ENCODE measurements around the gene PIGT. TPM values are rescaled to one million over a fixed set of nuclear protein-coding genes. Genes with fewer than 3 reads are reported as not detected.

Gene PIGT
- total RNA-seq, 1 donor from 2014 or later = 80.6 TPM

DNA sequence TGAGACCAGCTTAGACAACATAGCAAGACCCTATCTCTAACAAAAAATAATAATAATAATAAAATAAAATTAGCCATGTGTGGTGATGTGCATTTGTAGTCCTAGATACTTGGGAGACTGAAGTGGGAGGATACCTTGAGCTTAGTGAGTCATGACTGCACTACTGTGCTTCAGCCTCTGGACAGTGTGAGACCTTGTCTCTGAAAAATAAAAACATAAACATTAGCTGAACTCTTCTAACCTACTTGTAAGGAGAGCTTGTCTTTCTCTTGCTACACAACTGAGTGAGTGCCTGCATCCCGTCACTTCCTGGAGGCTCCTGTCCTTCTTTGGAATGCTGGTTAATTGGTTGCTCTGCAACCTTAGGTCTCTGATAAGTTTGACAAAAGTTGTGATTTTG, 13.0 kb upstream of the PIGT start:
- Mint-ChIP-seq H3K27ac (no peak overlapping the region), H3K9me3 (peaks cover 5% of the 10 kb centered on the region), H3K36me3 (peaks cover 10% of the 10 kb centered on the region), H3K4me3 (no peak overlapping the region), H3K4me1 (ENCODE audit: unreplicated experiment) (peaks cover 13% of the 10 kb centered on the region), H3K27me3 (peaks cover 35% of the 10 kb centered on the region)
- DNase-seq (ENCODE audit: extremely low spot score, unreplicated experiment) = no peak
- TF ChIP-seq, protein P1, sequence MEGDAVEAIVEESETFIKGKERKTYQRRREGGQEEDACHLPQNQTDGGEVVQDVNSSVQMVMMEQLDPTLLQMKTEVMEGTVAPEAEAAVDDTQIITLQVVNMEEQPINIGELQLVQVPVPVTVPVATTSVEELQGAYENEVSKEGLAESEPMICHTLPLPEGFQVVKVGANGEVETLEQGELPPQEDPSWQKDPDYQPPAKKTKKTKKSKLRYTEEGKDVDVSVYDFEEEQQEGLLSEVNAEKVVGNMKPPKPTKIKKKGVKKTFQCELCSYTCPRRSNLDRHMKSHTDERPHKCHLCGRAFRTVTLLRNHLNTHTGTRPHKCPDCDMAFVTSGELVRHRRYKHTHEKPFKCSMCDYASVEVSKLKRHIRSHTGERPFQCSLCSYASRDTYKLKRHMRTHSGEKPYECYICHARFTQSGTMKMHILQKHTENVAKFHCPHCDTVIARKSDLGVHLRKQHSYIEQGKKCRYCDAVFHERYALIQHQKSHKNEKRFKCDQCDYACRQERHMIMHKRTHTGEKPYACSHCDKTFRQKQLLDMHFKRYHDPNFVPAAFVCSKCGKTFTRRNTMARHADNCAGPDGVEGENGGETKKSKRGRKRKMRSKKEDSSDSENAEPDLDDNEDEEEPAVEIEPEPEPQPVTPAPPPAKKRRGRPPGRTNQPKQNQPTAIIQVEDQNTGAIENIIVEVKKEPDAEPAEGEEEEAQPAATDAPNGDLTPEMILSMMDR (conservative IDR thresholded peaks at IDR 0.05) = no peak

DNA sequence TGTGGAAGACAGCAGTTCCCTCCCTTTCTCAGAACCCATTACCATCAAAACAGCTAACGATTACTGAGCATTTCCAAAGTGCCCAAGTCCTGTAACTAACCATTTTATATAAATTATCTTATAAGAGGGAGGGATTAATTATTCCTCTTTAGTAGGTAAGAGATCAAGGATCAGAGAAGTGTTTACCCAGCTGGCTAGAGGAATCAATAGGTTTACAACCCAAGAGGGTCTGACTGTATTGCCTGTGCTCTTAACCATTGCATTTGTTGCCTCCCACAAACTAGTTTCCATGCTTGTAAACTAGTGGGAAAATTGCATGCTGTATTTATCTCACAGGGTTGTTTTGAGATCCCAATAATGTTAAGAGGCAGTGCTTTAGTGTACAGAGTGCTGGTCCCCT, 11.5 kb upstream of the PIGT start:
- DNase-seq (ENCODE audit: extremely low spot score, unreplicated experiment) = no peak
- Mint-ChIP-seq H3K27ac (peak overlapping the region; percentile 37), H3K9me3 (peaks cover 5% of the 10 kb centered on the region), H3K36me3 (peaks cover 10% of the 10 kb centered on the region), H3K27me3 (peaks cover 40% of the 10 kb centered on the region), H3K4me3 (peak overlapping the region; percentile 83), H3K4me1 (ENCODE audit: unreplicated experiment) (peaks cover 13% of the 10 kb centered on the region)
- TF ChIP-seq, protein P1 (conservative IDR thresholded peaks at IDR 0.05) = no peak

DNA sequence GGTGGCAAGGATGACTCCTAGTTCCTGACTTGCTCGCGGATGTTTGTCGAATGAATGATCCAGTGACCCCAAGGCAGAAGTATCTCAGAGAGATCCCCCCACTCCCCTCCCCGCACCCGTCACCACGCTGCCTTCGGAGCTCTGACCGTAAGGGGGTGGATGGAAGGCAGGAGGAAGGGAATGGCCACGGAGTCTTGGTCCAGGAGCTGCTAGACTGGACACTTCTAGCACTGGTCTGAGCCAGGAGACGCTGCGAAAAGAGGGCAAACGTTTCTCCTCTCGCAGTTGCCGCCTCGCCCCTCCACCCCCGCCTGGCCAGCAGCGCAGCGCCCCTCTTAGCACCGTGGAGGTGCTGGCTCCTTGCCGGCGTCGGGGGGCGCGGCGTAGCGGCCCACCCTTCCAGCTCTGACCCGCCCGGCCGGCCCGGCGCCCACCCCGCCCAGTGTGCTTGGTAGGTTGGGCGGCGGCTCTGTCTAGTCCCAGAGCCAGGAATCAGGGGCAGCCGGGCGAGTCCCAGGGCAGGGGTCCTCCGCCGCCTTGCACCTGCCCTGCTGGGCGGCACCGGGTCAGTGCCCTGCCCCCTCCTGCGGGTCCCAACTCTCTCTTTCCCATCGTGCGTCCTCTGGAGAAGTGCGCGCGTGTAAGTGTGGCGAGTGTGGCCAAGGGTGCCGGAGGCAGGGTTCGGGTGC, 10.2 kb upstream of the PIGT start:
- H3K9me3 Mint-ChIP-seq = no peaks in the 10 kb centered on the region
- peaks cover 13% of the 10 kb centered on the region for H3K4me1 Mint-ChIP-seq (ENCODE audit: unreplicated experiment)
- H3K4me3 Mint-ChIP-seq = peak overlapping the region; percentile 81
- TF ChIP-seq, protein P1 (conservative IDR thresholded peaks at IDR 0.05) = no peak
- H3K36me3 Mint-ChIP-seq = peaks cover 6% of the 10 kb centered on the region
- H3K27ac Mint-ChIP-seq = no peak overlapping the region
- DNase-seq (ENCODE audit: extremely low spot score, unreplicated experiment) = no peak
- H3K27me3 Mint-ChIP-seq = peaks cover 40% of the 10 kb centered on the region

DNA sequence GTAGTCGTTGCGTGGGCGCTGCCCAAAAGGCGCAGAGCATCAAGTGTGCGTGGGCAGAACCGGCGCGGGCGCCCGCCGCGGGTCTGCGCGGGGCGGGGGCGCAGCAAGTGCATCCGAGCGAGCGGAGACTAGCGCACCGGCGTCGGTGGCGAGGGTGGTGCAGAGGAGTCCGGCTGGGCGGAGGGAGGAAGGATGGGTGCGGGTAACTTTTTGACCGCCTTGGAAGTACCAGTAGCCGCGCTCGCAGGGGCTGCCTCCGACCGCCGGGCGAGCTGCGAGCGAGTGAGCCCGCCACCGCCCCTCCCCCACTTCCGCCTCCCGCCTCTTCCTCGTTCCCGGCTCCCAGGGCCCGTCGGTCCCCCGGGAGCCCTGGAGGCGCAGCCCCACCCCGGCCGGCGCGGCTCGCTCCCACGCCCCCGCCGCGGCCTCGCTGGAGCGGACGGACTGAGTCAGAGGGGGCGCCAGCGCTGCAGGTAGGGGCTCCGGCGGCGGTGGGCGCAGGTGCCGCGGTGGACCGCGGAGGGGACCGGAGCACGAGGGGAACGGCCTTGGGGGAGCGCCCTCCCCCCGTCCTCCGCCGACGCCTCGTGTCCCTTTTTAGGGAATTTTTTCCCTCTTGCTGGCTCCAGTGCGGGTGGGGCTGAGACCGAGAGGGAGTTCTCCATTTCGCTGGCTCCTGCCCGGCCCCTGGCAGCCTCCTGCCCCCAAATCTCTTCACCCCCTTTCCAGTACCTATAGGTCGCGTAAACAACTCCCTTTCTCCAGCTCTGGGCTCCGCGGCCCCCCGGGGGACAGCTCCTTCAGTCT, 9.5 kb upstream of the PIGT start:
- H3K4me3 Mint-ChIP-seq = peak overlapping the region; percentile 89
- peaks cover 40% of the 10 kb centered on the region for H3K27me3 Mint-ChIP-seq
- H3K36me3 Mint-ChIP-seq = peaks cover 6% of the 10 kb centered on the region
- peaks cover 13% of the 10 kb centered on the region for H3K4me1 Mint-ChIP-seq (ENCODE audit: unreplicated experiment)
- TF ChIP-seq, protein P1 (conservative IDR thresholded peaks at IDR 0.05) = no peak
- H3K27ac Mint-ChIP-seq = no peak overlapping the region
- no peak for DNase-seq (ENCODE audit: extremely low spot score, unreplicated experiment)
- H3K9me3 Mint-ChIP-seq = no peaks in the 10 kb centered on the region

DNA sequence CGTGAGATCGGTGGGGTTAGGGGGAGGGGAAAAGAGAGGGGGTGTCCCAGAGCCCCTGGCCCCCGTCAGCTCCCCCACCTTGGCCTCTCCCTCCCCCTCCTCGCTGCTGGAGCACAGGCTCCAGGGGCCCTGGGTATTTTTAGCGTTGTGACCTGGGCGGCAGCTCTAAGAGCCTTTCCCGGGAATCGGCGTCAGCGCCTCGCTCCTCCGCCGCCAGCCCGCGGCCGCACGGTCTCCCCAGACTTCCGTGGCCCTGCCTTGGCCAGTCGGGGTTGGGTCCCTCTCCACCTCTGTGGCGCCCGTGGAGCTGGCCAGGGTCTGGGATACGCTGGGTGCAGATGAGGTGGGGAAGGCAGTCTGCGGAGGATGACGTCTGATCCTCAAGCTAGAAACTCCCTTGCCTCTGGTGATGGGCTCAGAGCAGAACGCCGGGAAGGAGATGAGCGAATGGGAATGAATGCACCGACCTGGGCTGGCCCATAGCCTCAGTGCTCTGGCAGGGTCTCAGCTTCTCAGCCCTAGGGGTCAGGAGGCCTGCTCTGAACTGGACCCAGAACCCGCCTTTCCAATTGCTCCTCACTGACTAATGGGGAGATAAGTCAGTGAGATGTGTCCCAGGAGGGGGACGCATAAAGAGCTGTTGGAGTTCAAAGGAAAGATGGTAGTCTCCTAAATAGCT, 8.7 kb upstream of the PIGT start:
- Mint-ChIP-seq H3K4me1 (ENCODE audit: unreplicated experiment) (peaks cover 13% of the 10 kb centered on the region), H3K36me3 (peaks cover 3% of the 10 kb centered on the region), H3K4me3 (peak overlapping the region; percentile 89), H3K27me3 (peaks cover 40% of the 10 kb centered on the region), H3K27ac (peak overlapping the region; percentile 79), H3K9me3 (no peaks in the 10 kb centered on the region)
- no peak for DNase-seq (ENCODE audit: extremely low spot score, unreplicated experiment)
- TF ChIP-seq, protein P1 (conservative IDR thresholded peaks at IDR 0.05) = no peak
